ENCODE data around the gene C19orf25.

C19orf25 gene

DNA sequence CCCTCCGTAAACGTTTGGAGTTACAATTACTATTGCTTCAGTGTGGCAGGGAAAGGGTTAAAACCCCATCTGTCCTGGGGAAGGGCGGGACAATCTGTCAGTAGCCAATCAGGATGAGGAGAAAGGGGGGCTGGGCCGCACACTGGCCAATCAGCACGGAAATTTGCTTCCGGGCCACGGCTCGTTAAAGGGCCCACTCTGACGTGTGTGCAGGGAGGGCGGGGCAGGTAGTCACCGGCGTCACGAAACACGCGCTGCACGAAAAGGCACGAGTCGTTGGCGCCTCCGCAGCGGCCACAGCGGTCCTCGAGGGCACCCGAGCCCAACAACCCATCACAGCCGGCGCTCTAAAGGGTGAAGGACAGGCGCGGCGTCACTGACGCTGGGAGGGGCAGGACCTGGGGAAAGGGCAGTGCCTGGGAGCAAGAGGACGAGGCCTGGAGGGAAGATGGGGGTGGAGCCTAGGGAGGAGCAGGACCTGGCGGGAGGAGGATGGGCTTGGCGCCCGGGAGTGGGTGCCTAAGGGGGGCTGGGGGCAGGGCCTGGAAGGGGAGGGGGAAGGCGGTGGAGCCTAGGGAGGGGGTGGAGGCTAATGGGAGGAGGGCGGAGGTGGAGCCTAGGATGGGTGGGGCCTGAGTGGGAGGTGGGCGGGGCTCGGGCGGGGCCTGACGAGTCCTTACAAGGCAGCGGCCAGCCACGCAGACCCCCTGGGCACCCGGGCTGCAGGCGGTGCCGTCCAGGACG lies 28.9 kb upstream of the C19orf25 start:
- DNase-seq (ENCODE audit: extremely low read depth, low read depth), result peak; percentile 82
- TF ChIP-seq, protein P1, sequence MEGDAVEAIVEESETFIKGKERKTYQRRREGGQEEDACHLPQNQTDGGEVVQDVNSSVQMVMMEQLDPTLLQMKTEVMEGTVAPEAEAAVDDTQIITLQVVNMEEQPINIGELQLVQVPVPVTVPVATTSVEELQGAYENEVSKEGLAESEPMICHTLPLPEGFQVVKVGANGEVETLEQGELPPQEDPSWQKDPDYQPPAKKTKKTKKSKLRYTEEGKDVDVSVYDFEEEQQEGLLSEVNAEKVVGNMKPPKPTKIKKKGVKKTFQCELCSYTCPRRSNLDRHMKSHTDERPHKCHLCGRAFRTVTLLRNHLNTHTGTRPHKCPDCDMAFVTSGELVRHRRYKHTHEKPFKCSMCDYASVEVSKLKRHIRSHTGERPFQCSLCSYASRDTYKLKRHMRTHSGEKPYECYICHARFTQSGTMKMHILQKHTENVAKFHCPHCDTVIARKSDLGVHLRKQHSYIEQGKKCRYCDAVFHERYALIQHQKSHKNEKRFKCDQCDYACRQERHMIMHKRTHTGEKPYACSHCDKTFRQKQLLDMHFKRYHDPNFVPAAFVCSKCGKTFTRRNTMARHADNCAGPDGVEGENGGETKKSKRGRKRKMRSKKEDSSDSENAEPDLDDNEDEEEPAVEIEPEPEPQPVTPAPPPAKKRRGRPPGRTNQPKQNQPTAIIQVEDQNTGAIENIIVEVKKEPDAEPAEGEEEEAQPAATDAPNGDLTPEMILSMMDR (IDR thresholded peaks at IDR 0.05; ENCODE audit: low read depth, low read length, missing control alignments), result no peak
- peak overlapping the region; percentile 33; the same call in 1 of the 2 replicates for H3K4me3 ChIP-seq (replicated peaks; ENCODE audit: low read depth, low read length)

DNA sequence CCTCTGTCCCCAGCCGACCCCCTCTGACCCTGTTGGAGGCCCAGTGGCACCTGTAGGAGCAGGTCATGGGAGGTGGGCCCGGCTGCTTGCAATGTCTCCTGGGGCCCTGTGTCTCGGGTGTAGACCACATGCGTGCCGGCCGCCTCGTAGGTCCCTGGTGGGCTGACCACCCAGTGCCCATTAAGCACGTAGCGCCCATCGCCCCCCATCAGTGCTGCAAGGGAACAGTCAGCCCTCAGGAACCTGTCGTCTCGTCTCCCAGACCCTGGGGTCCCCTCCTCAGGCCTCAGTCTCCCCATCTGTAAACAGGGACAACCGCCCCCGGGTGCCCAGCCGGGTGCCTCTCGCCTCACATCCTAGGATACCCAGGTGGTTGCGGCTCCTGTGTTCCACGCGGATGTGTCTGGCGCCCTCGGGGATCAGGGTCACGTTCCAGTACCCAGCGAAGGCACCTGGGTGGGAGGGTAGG lies 28.2 kb upstream of the C19orf25 start:
- no peak overlapping the region for H3K4me3 ChIP-seq (replicated peaks; ENCODE audit: low read depth, low read length)
- no peak for DNase-seq (ENCODE audit: extremely low read depth, low read depth)
- TF ChIP-seq, protein P1 (IDR thresholded peaks at IDR 0.05; ENCODE audit: low read depth, low read length, missing control alignments), result no peak

DNA sequence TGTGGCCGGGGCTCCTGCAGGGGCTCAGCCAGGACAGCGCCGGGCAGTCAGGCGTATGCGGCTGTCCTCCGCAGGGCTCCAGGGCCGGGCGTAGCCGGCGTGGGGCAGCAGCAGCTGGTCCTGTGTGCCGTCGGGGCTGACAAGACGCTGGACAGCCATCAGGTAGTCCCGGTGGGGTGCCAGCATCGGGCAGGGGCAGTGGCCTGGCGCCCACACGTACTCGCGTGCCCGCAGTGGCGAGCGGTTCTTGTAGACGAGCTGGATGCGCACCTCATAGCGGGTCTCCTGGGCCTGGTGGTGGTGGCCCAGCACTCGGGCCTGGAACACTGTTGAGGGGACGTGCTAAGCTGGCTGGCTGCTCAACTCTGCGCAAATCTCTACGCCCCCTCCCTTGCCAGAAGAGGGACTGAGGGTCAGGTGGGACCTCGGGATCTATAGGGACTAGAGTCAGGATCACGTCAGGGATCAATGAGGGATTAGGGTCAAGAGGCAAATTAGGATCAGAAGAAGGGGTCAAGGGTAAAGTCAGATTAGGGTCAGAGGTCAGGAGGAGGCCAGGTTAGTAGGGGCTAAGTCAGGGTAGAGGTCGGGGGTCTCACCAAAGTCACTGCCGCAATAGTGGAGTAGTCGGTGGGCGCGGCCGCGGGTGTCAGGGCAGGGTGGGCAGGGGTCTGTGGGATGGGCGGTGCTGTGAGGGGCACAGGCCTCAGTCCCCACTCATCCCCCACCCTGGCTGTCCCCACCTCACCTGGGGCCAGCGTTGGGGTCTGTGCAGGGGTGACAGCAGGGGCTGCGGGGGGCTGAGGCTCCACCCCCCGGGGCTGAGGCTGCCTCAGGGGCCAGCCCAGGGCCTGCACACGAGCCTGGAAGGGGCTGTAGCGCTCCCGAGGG lies 27.2 kb upstream of the C19orf25 start:
- TF ChIP-seq, protein P1 (IDR thresholded peaks at IDR 0.05; ENCODE audit: low read depth, low read length, missing control alignments), result no peak

DNA sequence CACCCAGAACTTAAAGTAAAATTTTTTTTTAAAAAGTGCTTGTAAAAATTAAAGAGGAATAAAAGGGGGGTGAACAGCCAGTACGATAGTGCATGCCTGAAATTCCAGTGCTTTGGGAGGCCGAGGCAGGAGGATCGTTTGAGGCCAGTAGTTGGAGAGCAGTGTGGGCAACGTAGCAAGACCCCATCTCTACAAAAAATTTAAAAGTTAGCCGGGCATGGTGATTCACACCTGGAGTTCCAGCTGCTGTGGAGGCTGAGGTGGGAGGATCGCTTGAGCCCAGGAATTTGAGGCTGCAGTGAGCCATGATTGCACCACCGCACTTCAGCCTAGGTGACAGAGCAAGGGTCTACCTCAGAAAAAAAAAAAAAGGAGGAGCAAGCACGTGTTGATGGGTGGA lies 26.0 kb upstream of the C19orf25 start:
- TF ChIP-seq, protein P1 (IDR thresholded peaks at IDR 0.05; ENCODE audit: low read depth, low read length, missing control alignments), result no peak
- no peak overlapping the region for H3K4me3 ChIP-seq (replicated peaks; ENCODE audit: low read depth, low read length)
- no peak for DNase-seq (ENCODE audit: extremely low read depth, low read depth)

More for the DNA sequence above, 27.2 kb upstream of the C19orf25 start:
- H3K4me3 ChIP-seq (replicated peaks; ENCODE audit: low read depth, low read length), result no peak overlapping the region
- no peak for DNase-seq (ENCODE audit: extremely low read depth, low read depth)

DNA sequence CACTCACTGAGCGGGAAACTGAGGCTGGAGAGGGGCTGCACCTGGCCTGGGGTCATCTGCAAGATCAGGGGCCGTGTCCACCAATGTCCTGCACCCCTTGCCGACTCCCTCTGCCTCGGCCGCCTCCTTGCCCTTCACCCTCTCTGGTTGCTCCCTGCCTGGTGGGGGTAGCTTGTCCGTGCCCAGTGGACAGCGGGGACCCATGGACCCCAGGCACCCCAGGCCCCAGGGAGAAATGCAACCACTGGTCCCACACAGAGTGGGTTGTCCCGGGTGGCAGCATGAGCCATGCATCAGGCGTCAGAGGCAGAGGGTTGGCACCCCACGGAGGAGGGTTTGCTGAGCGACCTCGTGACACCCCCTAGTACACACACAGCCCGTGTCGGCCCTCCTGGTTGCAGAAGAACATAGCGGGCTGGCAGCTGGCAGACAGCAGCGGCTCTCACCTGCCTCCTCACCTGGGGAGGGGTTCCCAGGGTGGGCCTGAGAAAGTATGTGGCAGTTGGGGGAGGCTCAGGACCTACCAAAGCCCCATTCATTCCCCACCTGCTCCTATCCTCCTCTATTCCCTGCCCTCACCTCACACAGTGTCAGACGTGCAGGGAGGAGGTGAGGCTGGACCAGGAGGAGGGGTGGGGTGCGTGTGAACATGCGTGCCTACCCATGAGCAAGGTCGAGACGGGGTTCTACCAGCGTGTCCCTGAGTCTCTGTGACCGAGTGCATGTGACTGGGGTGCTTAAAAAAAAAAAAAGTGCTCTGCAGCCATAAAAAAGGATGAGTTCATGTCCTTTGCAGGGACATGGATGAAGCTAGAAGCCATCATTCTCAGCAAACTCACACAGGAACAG lies 25.1 kb upstream of the C19orf25 start:
- DNase-seq (ENCODE audit: extremely low read depth, low read depth), result no peak

More for the DNA sequence above, 25.1 kb upstream of the C19orf25 start:
- TF ChIP-seq, protein P1 (IDR thresholded peaks at IDR 0.05; ENCODE audit: low read depth, low read length, missing control alignments), result no peak
- H3K4me3 ChIP-seq (replicated peaks; ENCODE audit: low read depth, low read length), result no peak overlapping the region
